Immature natural killer cell (primary cell): ENCODE results near the gene SPPL3. TPM values are rescaled to one million over a fixed set of nuclear protein-coding genes. Genes with fewer than 3 reads are reported as not detected.

Experiments used
- DNase-seq, 3 donors: peaks; one replicate each; pipeline ENCODE4 v3.0.0; 2022; ENCODE audit warnings: mixed read lengths in 1 of 3
- H3K27ac Mint-ChIP-seq, 6 donors: one replicate each; pipeline ENCODE4 v1.8.0; 2020; ENCODE audit warnings: mixed read lengths in 6 of 6, mild to moderate bottlenecking in 5 of 6, inconsistent platforms in 4 of 6, moderate library complexity in 3 of 6
- H3K27me3 Mint-ChIP-seq, 3 donors: one replicate each; pipeline ENCODE4 v1.8.0; 2020 to 2021; ENCODE audit warnings: low read depth in 3 of 3, mild to moderate bottlenecking in 3 of 3, mixed read lengths in 3 of 3, moderate library complexity in 3 of 3, inconsistent platforms in 1 of 3
- H3K36me3 Mint-ChIP-seq, 3 donors: one replicate each; pipeline ENCODE4 v1.8.0; 2020; ENCODE audit warnings: mixed read lengths in 3 of 3, inconsistent platforms in 2 of 3, mild to moderate bottlenecking in 2 of 3
- H3K4me1 Mint-ChIP-seq, 2 donors: one replicate each; pipeline ENCODE4 v1.8.0; 2020; ENCODE audit warnings: inconsistent platforms in 2 of 2, mild to moderate bottlenecking in 2 of 2, mixed read lengths in 2 of 2, moderate library complexity in 1 of 2
- H3K4me3 Mint-ChIP-seq, 5 donors: one replicate each; pipeline ENCODE4 v1.8.0; 2020; ENCODE audit warnings: mild to moderate bottlenecking in 5 of 5, mixed read lengths in 5 of 5, inconsistent platforms in 3 of 5, moderate library complexity in 3 of 5
- H3K9me3 Mint-ChIP-seq, 6 donors: one replicate each; pipeline ENCODE4 v1.8.0; 2020; ENCODE audit warnings: mild to moderate bottlenecking in 6 of 6, mixed read lengths in 6 of 6, inconsistent platforms in 4 of 6, moderate library complexity in 3 of 6
- polyA plus RNA-seq, 3 donors: library from polyadenylated mRNA; unstranded; fragments of 300-500 nt; fragmentation: Illumina TruSeq; gene quantifications; one replicate each; pipeline ENCODE4 v1.2.3, GENCODE V29; 2021

SPPL3 gene
- polyA plus RNA-seq, 3 donors from 2014 or later = 10.2 to 18.8 (median 15.6) TPM

DNA sequence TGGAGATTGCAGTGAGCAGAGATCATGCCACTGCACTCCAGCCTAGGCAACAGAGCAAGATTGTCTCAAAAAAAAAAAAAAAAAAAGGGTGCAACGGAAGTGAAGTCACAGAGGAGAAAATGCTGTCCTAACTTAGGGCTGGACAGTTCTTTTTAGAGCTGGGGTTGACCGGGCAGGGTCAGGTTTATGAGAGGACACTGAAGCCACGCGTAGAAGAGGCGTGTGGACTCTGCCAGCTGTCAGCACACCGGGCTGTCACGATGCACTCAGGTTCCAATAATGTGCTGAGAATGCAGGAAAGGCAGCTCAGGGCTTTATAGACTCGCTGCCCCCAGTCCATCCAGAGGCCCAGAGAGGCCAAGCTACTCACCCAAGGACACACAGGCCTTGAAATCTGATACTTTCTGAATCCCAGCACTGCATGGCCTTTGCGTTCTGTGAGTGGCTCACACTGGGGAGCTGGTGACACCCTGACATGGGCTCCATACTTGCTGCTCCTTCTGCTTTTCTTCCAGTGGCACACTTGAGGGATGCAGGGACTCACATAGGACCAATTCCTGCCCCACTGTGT, 28.9 kb upstream of the SPPL3 start:
- no peaks in the 10 kb centered on the region for H3K9me3 Mint-ChIP-seq
- no peak overlapping the region for H3K4me3 Mint-ChIP-seq
- H3K36me3 Mint-ChIP-seq = no peaks in the 10 kb centered on the region
- peaks cover 2 to 4% (median 2%) of the 10 kb centered on the region in 3 donors for H3K27me3 Mint-ChIP-seq
- no peak for DNase-seq
- H3K27ac Mint-ChIP-seq = no peak overlapping the region
- no peaks in the 10 kb centered on the region for H3K4me1 Mint-ChIP-seq

DNA sequence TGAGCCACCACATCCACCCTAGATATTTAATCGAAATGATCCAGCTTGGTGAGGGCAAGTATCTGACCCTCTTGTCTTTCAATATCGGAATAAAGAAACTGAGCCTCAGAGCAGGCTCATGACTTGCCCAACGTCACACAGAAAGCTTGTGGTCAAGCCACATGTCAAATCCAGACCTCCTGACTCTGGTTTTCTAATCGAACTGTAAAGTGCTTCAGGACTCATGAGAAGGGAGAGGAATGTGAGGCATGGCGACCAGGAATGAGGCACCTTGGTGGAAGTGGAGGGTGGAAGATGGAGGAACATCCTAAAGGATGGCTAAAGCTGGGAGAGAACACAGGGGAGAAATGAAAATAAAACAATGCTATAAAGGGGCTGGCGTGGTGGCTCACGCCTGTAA, 27.9 kb upstream of the SPPL3 start:
- no peaks in the 10 kb centered on the region for H3K9me3 Mint-ChIP-seq
- no peaks in the 10 kb centered on the region for H3K4me1 Mint-ChIP-seq
- no peak overlapping the region for H3K4me3 Mint-ChIP-seq
- H3K27me3 Mint-ChIP-seq = peaks cover 2% of the 10 kb centered on the region in 3 donors
- peak overlapping the region in 1 of 6 donors; percentile 29 for H3K27ac Mint-ChIP-seq
- no peak for DNase-seq
- H3K36me3 Mint-ChIP-seq = no peaks in the 10 kb centered on the region

DNA sequence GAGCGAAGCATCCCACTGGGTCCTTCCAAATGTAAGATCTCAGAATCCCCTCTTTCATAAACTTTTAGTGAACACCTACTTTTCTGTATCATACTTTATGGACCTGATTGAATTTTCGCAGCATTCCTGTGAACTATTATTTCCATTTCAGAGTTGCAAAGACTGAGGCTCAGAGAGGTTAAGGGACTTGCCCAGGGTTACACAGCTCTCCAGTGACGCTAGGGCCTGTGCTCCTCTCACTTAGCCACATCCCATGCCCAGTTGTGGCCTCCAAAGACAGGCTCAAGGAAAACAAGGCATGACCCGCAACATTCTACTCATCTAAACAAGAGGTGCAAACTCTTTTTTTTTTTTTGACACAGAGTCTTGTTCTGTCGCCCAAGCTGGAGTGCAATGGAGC, 25.9 kb upstream of the SPPL3 start:
- Mint-ChIP-seq H3K36me3 (no peaks in the 10 kb centered on the region), H3K4me1 (no peaks in the 10 kb centered on the region), H3K9me3 (no peaks in the 10 kb centered on the region), H3K27ac (no peak overlapping the region), H3K4me3 (no peak overlapping the region), H3K27me3 (peaks cover 0 to 3% (median 2%) of the 10 kb centered on the region in 3 donors)
- no peak for DNase-seq

- Mint-ChIP-seq H3K4me3 (no peak overlapping the region), H3K9me3 (no peaks in the 10 kb centered on the region), H3K27ac (peak overlapping the region in 1 of 6 donors; percentile 12), H3K4me1 (no peaks in the 10 kb centered on the region), H3K36me3 (no peaks in the 10 kb centered on the region), H3K27me3 (peaks cover 0 to 5% (median 2%) of the 10 kb centered on the region in 3 donors)
- DNase-seq = no peak
Observed at GRCh38 chr12:120928864-120929652, 24.9 kb upstream of the SPPL3 start.

GRCh38 chr12:120925740-120926563, 21.8 kb upstream of the SPPL3 start:
- Mint-ChIP-seq H3K4me1 (no peaks in the 10 kb centered on the region), H3K4me3 (no peak overlapping the region), H3K9me3 (no peaks in the 10 kb centered on the region), H3K36me3 (no peaks in the 10 kb centered on the region), H3K27ac (no peak overlapping the region), H3K27me3 (peaks cover 0 to 4% (median 0%) of the 10 kb centered on the region in 3 donors)
- DNase-seq = no peak

- H3K27ac Mint-ChIP-seq = no peak overlapping the region
- peaks cover 0 to 4% (median 2%) of the 10 kb centered on the region in 3 donors for H3K27me3 Mint-ChIP-seq
Observed at GRCh38 chr12:120922279-120922678, 18.1 kb upstream of the SPPL3 start.

DNA sequence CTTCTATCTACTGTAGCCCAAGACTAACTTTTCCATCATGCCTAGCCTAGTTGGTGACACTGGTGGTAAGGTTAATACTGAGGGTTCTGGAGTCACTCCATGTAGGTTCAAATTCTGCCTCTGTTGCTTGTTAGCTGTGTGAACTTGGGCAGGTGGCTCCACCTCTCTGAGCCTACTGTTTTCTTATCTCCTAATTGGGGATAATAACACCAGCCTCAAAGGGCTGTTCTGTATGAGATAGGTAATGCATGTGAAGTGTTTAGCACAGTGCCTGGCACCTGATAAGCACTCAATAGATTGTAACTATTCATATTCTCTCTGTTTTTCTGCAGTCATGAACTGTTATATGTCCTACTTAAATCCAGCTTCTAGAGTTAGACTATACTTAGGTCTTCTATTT, 17.5 kb upstream of the SPPL3 start:
- Mint-ChIP-seq H3K9me3 (peaks cover 8 to 21% (median 19%) of the 10 kb centered on the region in 6 donors), H3K27me3 (peaks cover 2 to 4% (median 3%) of the 10 kb centered on the region in 3 donors), H3K36me3 (peaks cover 4 to 11% (median 4%) of the 10 kb centered on the region in 3 donors), H3K4me3 (no peak overlapping the region), H3K4me1 (no peaks in the 10 kb centered on the region), H3K27ac (no peak overlapping the region)
- DNase-seq = no peak

More at GRCh38 chr12:120922279-120922678, 18.1 kb upstream of the SPPL3 start:
- Mint-ChIP-seq H3K4me3 (no peak overlapping the region), H3K9me3 (peaks cover 5 to 16% (median 15%) of the 10 kb centered on the region in 6 donors), H3K36me3 (peaks cover 0 to 8% (median 4%) of the 10 kb centered on the region in 3 donors), H3K4me1 (no peaks in the 10 kb centered on the region)
- no peak for DNase-seq

- Mint-ChIP-seq H3K27ac (no peak overlapping the region), H3K36me3 (peaks cover 4 to 11% (median 5%) of the 10 kb centered on the region in 3 donors), H3K4me1 (no peaks in the 10 kb centered on the region), H3K9me3 (peaks cover 9 to 23% (median 19%) of the 10 kb centered on the region in 6 donors), H3K27me3 (peaks cover 2 to 5% (median 4%) of the 10 kb centered on the region in 3 donors), H3K4me3 (no peak overlapping the region)
- DNase-seq = no peak
Observed at GRCh38 chr12:120920178-120920577, 16.0 kb upstream of the SPPL3 start.

GRCh38 chr12:120917748-120918147, 13.6 kb upstream of the SPPL3 start:
- H3K4me3 Mint-ChIP-seq = no peak overlapping the region
- no peaks in the 10 kb centered on the region for H3K4me1 Mint-ChIP-seq
- H3K27me3 Mint-ChIP-seq = peaks cover 2 to 5% (median 2%) of the 10 kb centered on the region in 3 donors
- DNase-seq = no peak
- peaks cover 4 to 11% (median 5%) of the 10 kb centered on the region in 3 donors for H3K36me3 Mint-ChIP-seq
- no peak overlapping the region for H3K27ac Mint-ChIP-seq
- peaks cover 11 to 23% (median 19%) of the 10 kb centered on the region in 6 donors for H3K9me3 Mint-ChIP-seq

GRCh38 chr12:120916561-120916960, 12.4 kb upstream of the SPPL3 start:
- no peak for DNase-seq
- Mint-ChIP-seq H3K36me3 (peaks cover 4 to 11% (median 5%) of the 10 kb centered on the region in 3 donors), H3K4me3 (no peak overlapping the region), H3K27ac (no peak overlapping the region), H3K4me1 (no peaks in the 10 kb centered on the region), H3K27me3 (peaks cover 2 to 5% (median 2%) of the 10 kb centered on the region in 3 donors), H3K9me3 (peaks cover 11 to 23% (median 19%) of the 10 kb centered on the region in 6 donors)

- peaks cover 4 to 11% (median 5%) of the 10 kb centered on the region in 3 donors for H3K36me3 Mint-ChIP-seq
- peaks cover 2 to 7% (median 2%) of the 10 kb centered on the region in 3 donors for H3K27me3 Mint-ChIP-seq
- no peak for DNase-seq
- H3K9me3 Mint-ChIP-seq = peaks cover 11 to 23% (median 19%) of the 10 kb centered on the region in 6 donors
- no peak overlapping the region for H3K4me3 Mint-ChIP-seq
- H3K27ac Mint-ChIP-seq = no peak overlapping the region
- H3K4me1 Mint-ChIP-seq = no peaks in the 10 kb centered on the region
Observed at GRCh38 chr12:120914794-120915193, 10.6 kb upstream of the SPPL3 start.

- Mint-ChIP-seq H3K4me3 (no peak overlapping the region), H3K9me3 (peaks cover 0 to 3% (median 0%) of the 10 kb centered on the region in 6 donors), H3K27ac (no peak overlapping the region), H3K4me1 (no peaks in the 10 kb centered on the region), H3K27me3 (peaks cover 0 to 2% (median 1%) of the 10 kb centered on the region in 3 donors), H3K36me3 (no peaks in the 10 kb centered on the region)
- DNase-seq = no peak
Observed at GRCh38 chr12:120909633-120910298, 5.6 kb upstream of the SPPL3 start.

DNA sequence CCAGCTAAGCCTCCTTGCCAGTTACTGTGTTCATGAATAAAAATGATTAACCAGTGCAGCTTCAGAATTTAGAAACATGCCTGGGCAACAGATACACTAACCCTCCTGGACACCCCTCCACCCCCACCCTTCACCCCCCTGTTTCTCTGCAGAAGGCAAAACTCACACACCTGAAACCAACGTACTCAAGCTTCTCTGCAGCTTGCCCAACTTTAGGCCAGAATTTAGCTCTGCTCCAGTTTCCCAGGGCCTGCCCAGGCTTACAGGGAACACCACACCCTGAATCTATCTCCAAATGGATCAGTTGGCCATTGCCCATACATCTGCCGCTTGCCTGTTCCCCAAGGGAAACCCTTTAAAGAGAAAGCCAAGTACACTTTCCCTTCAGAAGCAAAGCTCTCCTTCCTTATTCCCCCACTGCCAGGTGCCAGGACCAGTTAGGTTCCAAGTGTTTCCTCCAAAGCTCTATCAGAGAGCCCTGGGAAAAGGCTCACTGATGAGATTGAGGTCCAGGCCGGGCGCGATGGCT, 1.8 kb upstream of the SPPL3 start:
- Mint-ChIP-seq H3K27me3 (peaks cover 0 to 7% (median 4%) of the 10 kb centered on the region in 3 donors), H3K27ac (peak overlapping the region in 2 of 6 donors; percentile 62 to 77)

More for the DNA sequence above, 1.8 kb upstream of the SPPL3 start:
- Mint-ChIP-seq H3K4me3 (peak overlapping the region; percentile 2 to 70 (median 48)), H3K4me1 (peaks cover 23 to 24% of the 10 kb centered on the region in 2 donors), H3K36me3 (no peaks in the 10 kb centered on the region), H3K9me3 (no peaks in the 10 kb centered on the region)
- DNase-seq = no peak
